ENCODE measurements around the gene DIRAS1. TPM values are rescaled to one million over a fixed set of nuclear protein-coding genes. Genes with fewer than 3 reads are reported as not detected.

DIRAS1 gene
- total RNA-seq, 1 donor from 2014 or later = 0.47 TPM

DNA sequence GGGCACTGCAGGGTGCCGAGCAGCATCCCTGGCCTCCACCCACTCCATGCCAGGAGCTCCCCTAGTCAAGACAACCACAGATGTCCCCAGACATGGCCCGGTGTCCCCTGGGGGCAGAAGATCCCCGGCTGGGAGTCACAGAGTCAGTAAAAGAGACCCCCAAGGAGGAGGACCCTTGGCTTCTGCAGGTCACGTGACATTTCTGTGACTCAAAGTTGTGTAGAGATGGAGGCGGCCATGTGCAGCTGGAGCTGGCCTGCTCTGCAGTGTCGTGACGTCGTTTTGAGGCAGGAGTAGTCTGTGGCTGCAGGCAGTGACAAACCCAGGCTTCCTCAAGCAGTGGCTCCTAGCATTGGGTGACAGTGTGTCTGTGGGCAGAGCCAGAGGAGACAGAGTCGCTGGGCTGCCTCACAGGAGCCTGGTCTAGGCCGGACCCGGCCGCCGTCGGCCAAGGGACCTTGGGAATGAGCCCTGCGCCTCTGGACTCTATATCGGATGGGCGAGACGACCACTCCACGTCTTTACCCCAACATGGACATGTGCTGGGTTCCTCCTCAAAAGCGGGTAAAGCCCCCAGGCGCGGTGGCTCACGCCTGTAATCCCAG, 7.7 kb upstream of the DIRAS1 start:
- no peak for DNase-seq (ENCODE audit: extremely low read depth, low read depth, low spot score)

DNA sequence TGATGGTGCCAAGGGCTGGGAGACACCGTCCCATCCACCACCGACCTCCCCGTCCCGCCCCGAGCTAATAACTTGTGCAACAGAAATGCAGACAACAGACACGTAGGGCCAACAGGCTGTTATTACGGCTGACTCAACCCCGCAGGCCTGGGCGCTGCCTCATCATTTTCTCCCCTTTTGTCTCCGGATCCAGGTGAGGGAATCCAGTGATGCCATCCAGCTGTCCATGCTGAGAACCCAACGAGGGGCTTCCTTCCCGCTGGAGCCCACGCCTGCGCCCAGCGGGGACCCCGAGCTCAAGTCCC, 6.4 kb upstream of the DIRAS1 start:
- no peak for DNase-seq (ENCODE audit: extremely low read depth, low read depth, low spot score)

DNA sequence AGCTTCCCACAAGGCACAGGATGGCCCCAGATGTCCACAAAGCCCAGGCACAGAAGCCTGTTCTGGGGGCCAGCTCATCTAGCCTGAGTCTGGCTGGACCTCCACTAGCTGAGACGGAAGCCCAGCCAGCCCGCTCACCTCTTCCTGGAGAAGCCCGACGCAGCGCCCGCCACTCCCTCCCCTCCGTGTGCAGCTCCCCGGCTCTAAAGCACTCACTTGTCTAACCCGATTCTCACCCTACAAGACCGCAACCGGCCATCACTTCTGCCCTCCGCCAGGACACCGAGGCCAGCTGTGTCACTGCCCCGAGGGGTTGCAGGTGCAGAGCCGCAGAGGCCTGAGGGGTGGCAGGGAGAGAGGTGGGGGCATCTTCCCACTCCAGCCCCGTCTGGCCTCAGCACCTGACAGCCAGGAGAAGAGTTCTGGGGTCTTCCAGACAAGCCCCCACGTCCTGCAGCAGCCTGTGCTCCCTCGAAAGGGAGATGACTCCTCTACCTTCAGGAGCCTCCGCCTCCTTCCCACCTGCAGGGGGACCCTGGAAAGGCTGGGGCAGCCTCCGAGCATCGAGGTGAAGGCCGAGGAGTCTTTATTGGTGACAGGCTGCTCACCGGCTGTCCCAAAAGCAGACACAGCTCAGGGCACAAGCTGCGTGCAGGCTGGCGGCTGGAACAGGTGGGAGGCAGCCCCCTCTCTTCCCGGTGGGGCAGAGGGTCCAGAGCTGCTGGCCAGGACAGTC, 5.9 kb upstream of the DIRAS1 start:
- DNase-seq (ENCODE audit: extremely low read depth, low read depth, low spot score) = no peak

DNA sequence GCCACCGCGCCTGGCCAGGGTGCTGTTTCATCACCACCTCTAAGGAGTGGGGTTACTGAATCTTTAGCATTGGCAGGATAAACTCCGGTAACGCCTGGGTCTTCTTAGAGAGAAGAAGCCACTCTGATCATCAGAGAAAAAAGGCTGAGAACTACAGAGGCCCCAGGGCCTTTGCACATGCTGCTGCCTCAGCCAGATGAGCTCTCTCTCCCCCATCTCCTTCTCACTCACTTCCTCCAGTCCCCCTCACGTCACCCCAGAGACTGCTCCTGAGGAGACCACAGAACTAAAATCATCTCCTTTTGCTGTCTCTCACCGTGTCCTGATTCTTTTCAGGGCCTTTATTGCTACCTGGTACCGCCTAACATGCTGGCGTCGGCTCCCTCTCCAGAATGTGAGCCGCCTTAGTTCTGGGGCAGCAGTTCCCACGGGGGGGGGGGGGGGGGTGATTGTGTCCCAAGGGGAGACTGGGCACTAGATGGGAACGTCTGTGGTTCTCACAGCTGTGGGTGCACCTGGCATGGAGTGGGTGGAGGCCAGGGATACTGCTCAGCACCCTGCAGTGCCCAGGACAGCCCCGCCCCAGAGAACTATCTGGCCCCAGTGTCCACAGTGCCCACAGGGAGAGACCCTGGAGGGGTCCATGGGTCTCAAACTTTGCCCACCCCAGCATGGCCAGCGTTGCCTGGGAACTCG, 5.1 kb upstream of the DIRAS1 start:
- DNase-seq (ENCODE audit: extremely low read depth, low read depth, low spot score) = no peak

DNA sequence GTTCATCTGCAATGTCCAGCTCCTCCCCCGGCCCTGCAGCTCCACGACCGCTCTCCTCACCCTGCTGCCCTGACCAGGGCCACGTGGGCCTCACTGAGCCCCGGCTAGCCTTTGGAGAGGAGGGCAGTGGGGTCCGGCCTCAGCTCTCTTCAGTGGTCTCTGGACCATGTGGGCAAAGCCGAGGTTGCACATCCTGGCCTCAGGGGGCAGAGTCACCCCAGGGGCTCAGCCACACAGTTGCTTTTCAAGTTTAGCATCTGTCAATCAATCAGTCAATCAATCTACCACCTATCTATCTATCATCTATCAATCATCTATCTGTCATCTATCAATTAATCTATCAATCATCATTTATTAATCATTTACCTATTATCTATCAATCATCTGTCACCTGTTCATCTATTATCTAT, 3.0 kb upstream of the DIRAS1 start:
- no peak for DNase-seq (ENCODE audit: extremely low read depth, low read depth, low spot score)

DNA sequence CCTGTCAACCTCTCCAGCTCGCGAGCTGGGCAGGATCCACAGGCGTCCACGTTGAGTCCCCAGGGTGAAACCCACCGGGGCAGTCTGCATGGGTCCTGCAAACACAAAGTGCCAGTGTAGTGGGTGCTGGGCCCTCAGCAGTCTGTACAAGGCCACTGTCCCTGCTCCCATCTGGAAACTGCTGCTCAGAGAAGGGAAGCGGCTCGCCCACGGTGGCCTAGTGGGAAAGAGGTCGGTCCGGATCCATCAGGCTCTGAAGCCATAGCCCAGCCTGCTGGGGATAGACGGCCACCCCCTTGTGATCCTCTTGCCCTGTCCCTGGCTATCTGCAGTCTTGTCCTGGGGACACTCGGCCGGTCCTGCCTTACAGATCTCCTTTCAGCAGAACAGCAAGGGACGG, 2.6 kb upstream of the DIRAS1 start:
- no peak for DNase-seq (ENCODE audit: extremely low read depth, low read depth, low spot score)

DNA sequence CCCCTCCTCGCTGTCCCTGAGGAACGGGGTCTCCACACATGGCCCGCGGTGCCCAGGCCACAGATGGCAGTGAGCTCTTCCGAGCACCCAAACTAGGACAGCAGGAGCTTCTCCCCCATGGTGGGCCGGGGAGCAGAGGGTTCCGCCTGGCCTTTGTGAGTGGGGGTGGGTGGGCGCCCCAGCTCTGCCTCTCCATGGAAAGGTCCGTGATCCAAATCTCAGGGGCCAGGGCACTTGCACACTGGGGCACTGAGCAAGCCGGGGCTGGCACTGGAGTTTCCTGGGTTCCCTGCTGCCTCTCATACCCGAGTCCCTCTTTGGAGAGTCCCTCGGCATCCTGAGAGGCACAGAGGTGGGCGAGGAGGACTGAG, 2.2 kb upstream of the DIRAS1 start:
- DNase-seq (ENCODE audit: extremely low read depth, low read depth, low spot score) = no peak

DNA sequence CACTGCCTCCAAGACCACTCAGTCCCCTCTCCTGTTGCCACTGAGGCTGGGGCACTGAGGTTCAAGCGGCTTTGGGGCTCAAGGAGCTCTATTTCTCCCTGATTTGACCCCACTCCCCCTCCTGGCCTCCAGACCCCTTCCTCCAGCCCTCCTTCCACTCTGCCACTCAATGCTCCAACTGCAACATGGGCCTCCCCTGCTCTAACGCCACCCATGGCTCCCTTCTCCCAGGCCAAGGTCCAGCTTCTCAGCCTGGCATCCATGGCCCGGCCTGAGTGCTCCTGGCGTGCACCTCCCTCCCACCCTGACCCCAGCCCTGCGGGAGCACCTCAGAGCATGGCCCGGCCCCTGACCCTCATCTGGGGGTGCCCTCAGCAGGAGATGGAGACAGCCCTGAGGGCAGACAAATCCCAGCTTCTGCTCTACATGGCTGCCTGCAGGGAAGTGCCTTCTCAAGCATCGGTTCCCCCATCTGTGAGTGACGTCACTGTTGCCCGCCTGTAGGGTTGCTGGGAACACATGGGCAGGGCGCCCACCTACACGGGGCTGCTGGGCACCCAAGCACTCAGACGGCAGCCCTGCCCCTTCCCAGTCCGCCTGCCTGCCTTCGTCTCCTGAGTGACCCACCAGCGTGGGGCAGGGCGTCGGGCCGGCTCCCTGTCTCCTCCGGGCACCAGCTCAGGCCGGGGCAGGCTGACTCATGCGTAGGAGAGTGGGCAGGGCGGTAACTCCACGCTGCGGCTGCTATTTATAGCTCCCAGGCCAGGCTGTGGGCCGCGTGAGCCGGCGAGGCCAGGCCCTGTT, 1.6 kb upstream of the DIRAS1 start:
- DNase-seq (ENCODE audit: extremely low read depth, low read depth, low spot score) = no peak

DNA sequence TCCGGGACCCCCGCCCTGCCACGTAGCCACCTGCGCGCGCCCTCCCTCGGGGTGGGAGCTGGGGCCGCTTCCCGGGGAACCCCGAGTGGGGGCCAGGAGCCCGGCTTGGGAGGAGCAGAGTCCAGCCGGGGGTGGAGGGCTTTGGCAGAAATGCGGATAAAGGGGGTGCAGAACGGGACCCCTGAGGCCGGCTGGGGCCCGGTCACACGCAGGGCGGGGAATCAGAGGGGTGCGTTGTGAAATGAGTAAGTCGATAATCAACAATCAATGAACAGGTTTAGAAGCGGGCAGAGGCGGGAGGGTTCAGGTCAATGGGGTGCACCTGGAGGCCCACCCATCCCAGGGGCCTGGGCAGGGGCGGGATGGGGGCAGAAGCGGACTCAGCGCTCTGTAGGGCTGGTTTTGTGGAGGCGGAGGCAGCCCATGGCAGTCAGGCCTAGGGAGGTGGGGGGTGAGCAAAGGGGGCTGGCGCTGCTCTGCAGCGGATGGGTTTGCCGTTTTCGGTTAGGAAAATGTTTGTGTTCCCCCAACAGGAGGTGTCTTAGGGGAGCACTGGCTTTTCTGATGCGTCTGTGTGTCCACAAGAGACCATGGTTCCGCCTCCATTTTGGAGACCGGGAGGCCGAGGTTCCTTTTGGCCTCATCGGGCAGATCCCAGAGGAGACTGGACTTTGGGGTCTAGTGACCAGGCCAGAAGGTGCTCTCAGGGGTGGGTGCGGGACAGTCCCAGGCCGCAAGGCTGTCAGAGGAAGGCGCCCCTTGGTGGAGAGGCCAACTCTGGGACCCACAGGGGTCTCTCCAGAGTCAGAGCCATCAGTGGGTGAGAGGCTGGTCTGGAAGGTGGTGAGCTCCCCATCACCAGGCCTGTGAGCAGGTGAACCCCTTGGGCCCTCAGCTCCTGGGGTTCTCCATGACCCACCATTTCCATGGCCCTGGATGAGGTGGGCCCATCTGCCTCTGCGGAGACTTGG, 683 bp upstream of the DIRAS1 start:
- DNase-seq (ENCODE audit: extremely low read depth, low read depth, low spot score) = no peak

DNA sequence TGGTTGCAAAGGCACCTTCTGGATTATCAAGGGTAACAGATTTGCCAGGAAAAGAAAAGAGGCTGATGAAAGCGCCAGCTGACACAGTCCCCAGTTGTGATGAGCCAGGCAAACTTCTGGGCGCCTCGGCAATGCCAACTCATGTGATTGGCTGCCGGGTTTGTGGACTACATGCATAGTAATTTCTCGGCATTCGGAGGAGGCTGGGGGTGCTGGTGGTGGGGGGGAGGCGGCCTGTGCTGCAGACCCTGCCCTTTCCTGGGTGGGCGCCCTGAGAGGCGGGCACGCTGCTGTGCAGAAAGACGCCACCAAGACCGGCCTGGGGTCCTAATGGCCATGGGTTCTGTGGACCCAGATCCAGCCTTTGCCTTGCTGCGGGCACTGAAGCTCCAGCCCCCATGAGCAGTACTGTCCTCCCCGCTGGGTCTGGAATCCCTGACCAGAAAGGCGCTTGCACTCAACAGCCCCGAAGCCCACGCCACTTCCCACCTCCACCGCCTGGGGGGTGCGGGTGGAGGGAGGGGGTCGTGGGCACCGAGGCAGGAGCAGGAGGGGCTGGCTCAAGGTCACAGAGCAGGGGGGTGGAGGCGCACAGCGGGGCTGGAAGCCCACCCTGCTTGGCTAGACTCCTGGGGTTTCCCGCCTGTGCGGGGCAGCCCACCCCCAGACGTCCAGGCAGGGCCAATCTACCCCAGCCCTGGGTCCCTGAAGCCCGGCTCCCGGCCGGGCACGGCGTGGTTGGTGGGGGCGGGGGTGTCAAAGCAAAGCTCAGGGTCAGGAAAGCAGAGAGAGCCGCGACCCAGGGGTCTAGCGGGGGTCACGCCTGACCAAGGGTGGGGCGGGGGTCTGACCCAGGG, 1.0 kb downstream of the DIRAS1 start:
- no peak for DNase-seq (ENCODE audit: extremely low read depth, low read depth, low spot score)

DNA sequence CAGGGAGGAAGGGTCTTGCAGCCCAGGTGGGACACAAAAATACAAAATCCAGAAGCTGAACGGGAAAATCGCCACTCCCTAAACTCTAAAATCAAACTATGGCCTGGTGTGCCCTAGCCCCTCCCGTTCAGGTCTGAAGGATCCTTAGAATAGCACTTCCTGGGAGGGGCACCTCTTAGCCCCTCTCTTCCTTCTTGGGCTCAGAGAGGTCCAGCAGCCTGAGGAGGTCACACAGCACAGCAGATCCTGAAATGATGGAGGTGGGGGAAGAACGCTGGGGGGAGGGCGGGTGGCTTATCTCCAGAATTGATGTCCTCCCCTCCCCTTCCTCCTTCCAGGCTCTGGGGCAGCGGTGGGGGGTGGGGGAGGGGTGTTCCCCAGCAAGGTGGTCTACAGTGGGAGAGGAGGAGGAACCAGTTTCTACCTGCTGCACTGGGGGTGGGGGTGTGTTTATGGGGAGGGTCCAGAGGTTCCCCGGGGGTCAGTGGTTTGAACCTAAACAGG, 1.9 kb downstream of the DIRAS1 start:
- no peak for DNase-seq (ENCODE audit: extremely low read depth, low read depth, low spot score)

DNA sequence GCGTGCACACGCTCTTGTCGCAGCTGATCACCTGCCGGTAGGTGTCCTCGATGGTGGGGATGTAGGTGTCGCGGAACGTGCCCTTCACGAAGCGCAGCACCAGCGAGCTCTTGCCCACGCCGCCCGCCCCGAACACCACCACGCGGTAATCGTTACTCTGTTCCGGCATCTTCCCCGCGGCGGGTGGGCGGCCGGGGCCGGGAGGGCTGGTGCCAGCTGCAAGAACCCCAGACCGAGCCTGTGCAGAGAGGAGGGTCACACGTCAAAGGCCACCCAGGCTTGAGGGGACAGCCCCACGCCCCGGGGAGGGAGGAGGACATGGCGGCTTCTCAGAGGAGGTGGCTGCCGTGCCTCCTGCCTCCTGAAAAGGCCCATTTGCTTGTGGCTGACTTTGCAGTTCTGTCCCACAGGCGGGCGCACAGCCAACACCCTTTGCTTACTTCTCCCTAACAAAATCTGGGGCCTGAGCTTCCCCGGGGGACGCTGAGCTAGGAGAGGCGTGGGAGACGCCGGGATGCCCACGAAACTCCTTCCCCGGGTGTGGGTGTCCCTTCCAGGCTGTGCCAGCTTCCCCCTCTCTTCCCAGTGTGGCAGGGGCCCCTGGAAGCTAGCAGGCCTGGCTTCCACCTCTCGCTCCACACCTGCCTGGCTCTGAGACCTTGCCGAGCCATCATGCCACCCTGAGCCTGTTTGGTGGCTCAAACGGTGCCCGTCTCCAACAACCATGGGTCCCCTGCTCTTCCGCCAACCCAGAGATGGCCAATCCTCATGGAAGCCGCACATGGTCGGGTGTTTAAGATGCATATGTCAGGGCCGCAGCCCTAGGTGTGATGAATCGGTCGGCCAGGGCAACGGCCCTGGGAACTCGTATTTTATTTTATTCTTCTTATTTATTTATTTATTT, 3.3 kb downstream of the DIRAS1 start:
- DNase-seq (ENCODE audit: extremely low read depth, low read depth, low spot score) = no peak

DNA sequence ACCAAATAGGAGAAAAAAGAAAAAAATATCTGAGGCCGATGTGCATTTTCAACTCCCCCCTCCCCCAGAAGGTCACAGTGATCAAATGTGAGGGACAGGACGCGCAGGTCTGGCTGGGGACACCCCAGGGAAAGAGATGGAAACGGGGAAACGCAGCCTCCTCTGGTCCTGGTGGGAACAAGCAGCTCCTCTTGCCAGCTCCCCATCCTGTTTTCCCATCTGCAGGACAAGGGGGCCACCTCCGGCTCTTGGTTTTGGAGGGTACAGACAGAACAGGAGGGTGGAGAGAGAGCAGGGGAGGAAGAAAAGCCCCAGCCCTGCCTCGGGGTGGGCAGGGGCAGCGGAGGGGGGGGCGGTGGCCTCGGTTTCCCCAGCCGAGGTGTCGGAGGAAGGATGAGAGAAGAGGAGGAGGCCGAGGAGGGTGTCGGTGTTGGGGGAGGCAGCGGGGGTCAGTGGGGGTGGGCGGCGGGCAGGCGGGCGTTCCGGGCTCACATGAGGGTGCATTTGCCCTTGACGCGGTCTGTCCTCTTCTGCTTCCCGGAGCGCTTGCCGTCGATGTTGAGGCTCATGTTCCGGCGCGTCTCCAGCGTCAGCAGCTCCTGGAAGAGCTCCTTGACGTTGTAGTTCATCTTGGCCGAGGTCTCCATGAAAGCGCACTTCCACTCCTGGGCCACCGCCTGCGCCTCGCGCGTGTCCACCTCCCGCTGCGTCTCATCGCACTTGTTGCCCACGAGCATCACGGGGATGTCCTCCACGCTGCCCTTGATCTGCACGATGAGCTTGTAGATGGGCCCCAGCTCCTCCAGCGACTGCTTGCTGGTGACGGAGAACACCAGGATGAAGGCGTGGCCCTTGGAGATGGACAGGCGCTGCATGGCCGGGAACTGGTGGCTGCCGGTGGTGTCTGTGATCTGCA, 4.2 kb downstream of the DIRAS1 start:
- no peak for DNase-seq (ENCODE audit: extremely low read depth, low read depth, low spot score)

DNA sequence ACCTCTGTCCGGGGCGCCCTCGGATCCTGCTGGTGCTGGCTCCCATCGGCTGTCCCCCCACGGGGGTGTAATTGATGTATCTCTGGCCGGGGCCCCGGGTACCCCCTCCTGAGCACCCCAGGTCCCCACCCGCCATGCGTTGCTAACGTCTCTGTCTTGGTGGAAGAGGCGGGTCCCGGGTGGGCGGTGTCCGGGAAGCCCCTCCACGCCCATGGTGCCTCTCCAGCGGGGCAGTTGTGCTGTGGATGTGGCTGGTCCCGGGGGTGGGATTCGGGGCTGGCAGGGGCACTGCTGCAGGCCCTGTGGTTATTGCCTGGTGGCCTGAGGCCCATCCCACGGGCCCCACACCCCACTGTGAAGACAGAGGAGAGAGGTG, 4.9 kb downstream of the DIRAS1 start:
- no peak for DNase-seq (ENCODE audit: extremely low read depth, low read depth, low spot score)

DNA sequence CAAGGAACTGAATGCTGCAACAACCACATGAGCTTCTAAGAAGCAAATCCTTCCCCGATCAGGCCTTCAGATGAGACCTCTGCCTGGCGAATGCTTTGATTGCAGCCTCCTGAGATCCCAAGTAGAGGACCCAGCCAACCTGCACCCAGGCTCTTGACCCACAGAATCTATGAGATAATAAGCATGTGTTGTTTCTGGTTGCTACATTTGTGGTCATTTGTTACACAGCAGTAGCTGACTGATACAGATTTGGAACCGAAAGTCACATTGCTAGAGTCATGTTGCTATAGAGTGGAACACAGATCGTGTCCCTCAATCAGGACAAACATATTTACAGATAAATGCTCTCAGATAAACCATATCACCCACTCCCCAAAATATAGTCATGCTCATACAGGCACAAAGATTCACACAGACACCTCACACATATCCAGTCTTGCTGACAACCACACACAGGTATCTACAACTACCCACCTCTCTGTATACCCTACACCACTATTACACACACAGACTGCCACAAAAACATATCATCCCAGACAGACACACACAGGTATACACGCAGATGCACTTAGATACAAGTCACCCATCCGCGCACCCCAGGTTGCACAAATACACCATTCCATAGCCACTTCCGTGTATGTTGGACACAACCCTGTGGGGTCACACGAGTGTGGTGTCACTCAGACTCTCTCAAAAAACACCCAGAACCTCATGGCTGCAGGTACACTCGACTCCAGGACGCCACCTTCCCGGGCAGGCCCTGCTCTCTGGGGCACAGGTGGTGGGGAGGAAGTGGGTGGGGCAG, 5.5 kb downstream of the DIRAS1 start:
- DNase-seq (ENCODE audit: extremely low read depth, low read depth, low spot score) = no peak

DNA sequence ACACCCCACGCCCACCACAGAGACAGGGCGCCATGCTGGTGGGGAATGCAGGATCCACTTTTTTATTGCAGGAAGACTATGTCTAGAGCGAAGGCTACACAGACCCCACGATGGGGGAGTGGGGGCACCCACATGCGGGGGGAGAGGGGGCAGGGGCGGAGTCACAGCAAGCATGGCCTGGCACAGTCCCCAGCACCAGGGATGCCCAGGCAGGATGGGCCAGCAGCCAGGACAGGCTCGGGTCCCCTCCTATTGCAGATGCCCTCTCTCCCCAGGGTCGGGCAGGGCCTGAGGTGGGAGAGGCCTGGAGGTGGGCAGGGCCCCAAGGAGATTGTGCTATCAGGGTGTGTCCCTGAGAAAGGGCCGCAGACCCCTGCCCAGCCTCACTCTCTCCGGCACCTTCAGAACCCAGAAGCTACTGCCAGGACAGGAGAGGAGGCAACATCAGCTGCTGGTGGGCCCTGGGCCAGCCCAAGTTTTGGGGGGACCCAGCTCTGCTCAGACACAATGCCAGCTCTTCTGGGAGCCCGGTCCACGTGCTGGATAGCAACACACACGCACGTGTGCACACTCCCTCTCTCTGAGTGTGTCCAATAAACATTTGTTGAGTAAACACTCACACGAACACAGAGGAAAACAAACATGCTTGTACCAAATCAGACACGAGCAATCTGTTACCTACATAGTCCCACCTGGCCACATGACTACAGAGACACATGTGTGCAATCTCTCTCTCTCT, 6.5 kb downstream of the DIRAS1 start:
- DNase-seq (ENCODE audit: extremely low read depth, low read depth, low spot score) = no peak

Data from glomerular endothelial cell (primary cell).